Measurements from ENCODE around the gene GALNT9. TPM values are rescaled to one million over a fixed set of nuclear protein-coding genes. Genes with fewer than 3 reads are reported as not detected.

GALNT9 gene
- total RNA-seq, 1 experiment from 2014 or later = 2.6 TPM

DNA sequence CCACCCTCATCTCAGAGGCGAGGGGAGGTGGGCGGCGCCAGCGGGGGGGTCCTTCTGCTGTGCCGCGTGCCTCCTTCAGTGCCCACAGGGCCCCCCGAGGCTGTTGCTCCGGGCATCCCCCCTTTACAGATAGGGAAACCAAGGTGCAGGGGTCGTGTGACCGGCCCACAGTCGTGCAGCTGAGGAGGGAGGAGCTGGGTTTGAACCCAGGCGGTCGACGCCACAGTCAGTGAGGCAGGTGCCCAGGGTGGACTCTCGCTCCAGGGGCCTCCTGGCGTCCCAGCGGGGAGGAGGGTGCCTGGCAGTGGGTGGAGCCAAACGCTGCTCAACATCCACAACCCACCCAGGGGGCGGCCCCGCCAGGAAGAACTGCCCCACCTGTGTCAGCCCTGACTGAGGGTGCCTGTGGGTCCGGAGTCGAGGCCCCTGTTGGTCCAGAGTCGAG, 8.6 kb downstream of the GALNT9 start (continued):
- TF ChIP-seq, protein P1, sequence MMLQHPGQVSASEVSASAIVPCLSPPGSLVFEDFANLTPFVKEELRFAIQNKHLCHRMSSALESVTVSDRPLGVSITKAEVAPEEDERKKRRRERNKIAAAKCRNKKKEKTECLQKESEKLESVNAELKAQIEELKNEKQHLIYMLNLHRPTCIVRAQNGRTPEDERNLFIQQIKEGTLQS (IDR thresholded peaks at IDR 0.05) = no peak
- no peak for TF ChIP-seq CEBPB (IDR thresholded peaks at IDR 0.05; ENCODE audit: low read depth)
- TF ChIP-seq, protein P2, sequence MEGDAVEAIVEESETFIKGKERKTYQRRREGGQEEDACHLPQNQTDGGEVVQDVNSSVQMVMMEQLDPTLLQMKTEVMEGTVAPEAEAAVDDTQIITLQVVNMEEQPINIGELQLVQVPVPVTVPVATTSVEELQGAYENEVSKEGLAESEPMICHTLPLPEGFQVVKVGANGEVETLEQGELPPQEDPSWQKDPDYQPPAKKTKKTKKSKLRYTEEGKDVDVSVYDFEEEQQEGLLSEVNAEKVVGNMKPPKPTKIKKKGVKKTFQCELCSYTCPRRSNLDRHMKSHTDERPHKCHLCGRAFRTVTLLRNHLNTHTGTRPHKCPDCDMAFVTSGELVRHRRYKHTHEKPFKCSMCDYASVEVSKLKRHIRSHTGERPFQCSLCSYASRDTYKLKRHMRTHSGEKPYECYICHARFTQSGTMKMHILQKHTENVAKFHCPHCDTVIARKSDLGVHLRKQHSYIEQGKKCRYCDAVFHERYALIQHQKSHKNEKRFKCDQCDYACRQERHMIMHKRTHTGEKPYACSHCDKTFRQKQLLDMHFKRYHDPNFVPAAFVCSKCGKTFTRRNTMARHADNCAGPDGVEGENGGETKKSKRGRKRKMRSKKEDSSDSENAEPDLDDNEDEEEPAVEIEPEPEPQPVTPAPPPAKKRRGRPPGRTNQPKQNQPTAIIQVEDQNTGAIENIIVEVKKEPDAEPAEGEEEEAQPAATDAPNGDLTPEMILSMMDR (IDR thresholded peaks at IDR 0.05 in 2 of 3, conservative IDR thresholded peaks at IDR 0.05 in 1 of 3; ENCODE audit: borderline replicate concordance in 1 of 3, insufficient read depth in 1 of 3, low read depth in 2 of 3, low read length in 2 of 3) = no peak

DNA sequence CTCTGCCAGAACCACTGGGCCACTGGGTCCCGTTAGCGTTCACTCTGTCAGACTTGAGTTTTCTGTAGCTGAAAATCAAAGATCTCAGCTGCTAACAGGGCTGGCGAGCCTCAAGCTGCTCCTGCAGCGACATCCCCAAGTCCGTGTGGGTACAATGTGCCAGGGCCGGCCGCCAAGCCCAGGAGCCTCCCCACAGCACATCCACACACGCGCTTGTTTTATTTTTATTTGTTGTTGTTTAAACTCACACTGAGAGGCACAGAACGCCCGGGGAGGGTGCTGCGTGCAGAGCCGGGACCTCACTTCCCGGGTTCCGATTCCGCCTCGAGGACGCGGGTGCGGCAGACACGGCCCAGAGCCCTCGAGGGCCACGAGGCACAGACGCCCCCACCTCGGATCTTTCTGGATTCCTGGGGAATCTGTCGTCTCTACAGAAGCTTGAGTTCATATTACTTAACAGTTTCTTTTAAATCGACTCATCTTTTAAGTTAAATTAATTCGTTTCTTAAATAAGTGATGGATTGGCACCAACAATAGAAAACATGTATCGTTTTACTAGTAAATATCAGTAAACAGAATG, 9.3 kb downstream of the GALNT9 start:
- Histone ChIP-seq H3K4me2 (ENCODE audit: low read length) (no peak overlapping the region), H2AFZ (ENCODE audit: low read depth, low read length, poor library complexity, severe bottlenecking) (no peak overlapping the region), H3K4me1 (ENCODE audit: control insufficient read depth in 1 of 2, insufficient read depth in 2 of 2, low read length in 2 of 2) (no peaks in the 10 kb centered on the region), H3K79me2 (ENCODE audit: insufficient read depth, low read length) (no peaks in the 10 kb centered on the region), H3K9me2 (ENCODE audit: insufficient read depth) (no peaks in the 10 kb centered on the region), H3K36me3 (ENCODE audit: control insufficient read depth in 1 of 2, insufficient read depth in 2 of 2, low read length in 2 of 2) (no peaks in the 10 kb centered on the region), H3K9me3 (ENCODE audit: control insufficient read depth in 1 of 2, insufficient read depth in 1 of 2, low read depth in 1 of 2, low read length in 2 of 2) (no peaks in the 10 kb centered on the region), H3K4me3 (replicated peaks in 1 of 2; ENCODE audit: low read depth in 1 of 2, low read length in 2 of 2) (no peak overlapping the region), H3K27me3 (ENCODE audit: insufficient read depth, low read length) (no peaks in the 10 kb centered on the region), H4K20me1 (ENCODE audit: insufficient read depth) (no peaks in the 10 kb centered on the region), H3K27ac (ENCODE audit: low read depth, low read length) (no peak overlapping the region), H3K9ac (ENCODE audit: low read length) (no peak overlapping the region)
- intact Hi-C loops (cut with micrococcal nuclease) = no loop called here
- ChIA-PET CTCF (no interaction called here), POLR2A (no interaction called here), RAD21 (ENCODE audit: low non-redundant PET in 1 of 2, low total read pairs in 2 of 2, uncharacterized antibody in 2 of 2, unreplicated experiment in 2 of 2) (no interaction called here)
- BruUV-seq (replicated peaks) = no TSS peak
- DNase-seq (ENCODE audit: low read depth, low spot score) (no peak), ATAC-seq (no peak)
- TF ChIP-seq EGR1 (IDR thresholded peaks at IDR 0.05; ENCODE audit: low read depth) (no peak), TCF7L2 (IDR thresholded peaks at IDR 0.05; ENCODE audit: borderline replicate concordance, extremely low read depth, insufficient read depth, insufficient read length) (no peak), YY1 (IDR thresholded peaks at IDR 0.05; ENCODE audit: extremely low read depth, insufficient replicate concordance, low read depth, low read length) (no peak), ELF1 (IDR thresholded peaks at IDR 0.05; ENCODE audit: borderline replicate concordance, low read depth) (no peak)
- TF ChIP-seq, protein P3, sequence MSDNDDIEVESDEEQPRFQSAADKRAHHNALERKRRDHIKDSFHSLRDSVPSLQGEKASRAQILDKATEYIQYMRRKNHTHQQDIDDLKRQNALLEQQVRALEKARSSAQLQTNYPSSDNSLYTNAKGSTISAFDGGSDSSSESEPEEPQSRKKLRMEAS (IDR thresholded peaks at IDR 0.05) = no peak
- TF ChIP-seq, protein P2 (IDR thresholded peaks at IDR 0.05 in 2 of 3, conservative IDR thresholded peaks at IDR 0.05 in 1 of 3; ENCODE audit: borderline replicate concordance in 1 of 3, insufficient read depth in 1 of 3, low read depth in 2 of 3, low read length in 2 of 3) = no peak
- TF ChIP-seq, protein P1 (IDR thresholded peaks at IDR 0.05) = no peak

All from HCT116 (cell line).